HAP-1 (cell line): ENCODE data around the gene CCDC88B.

Source experiments
- DNase-seq, 2 experiments: peaks; one replicate each; pipeline ENCODE4 v3.0.0-alpha.2; 2016 to 2020; ENCODE audit warnings: low spot score in 2 of 2
- H3K27me3 ChIP-seq: fragments of 250-450 bp; sonication (Bioruptor Pico); 2 replicates; pipeline ENCODE4 v1.5.1; 2020; ENCODE audit warnings: low read depth, mild to moderate bottlenecking, moderate library complexity
- H3K36me3 ChIP-seq: fragments of 250-450 bp; sonication (Bioruptor Pico); replicated peaks from 2 replicates; pipeline ENCODE4 v1.5.1; 2020; ENCODE audit warnings: mild to moderate bottlenecking
- H3K4me1 ChIP-seq: fragments of 250-450 bp; sonication (Bioruptor Pico); 2 replicates; pipeline ENCODE4 v1.5.1; 2020; ENCODE audit warnings: mild to moderate bottlenecking
- H3K4me3 ChIP-seq: fragments of 250-450 bp; sonication (Bioruptor Pico); 2 replicates; pipeline ENCODE4 v1.5.1; 2020; ENCODE audit warnings: mild to moderate bottlenecking, moderate library complexity
- H3K9me3 ChIP-seq: fragments of 250-450 bp; sonication (Bioruptor Pico); 2 replicates; pipeline ENCODE4 v1.5.1; 2020; ENCODE audit warnings: mild to moderate bottlenecking, moderate library complexity
- in situ Hi-C: fragments of 300-500 bp; cut with MboI; formaldehyde crosslinking; loops from 3 replicates; pipeline ENCODE4 v1.14.3; 2020; ENCODE audit warnings: low sequenced_read_pairs, inconsistent platforms, mixed read lengths

Gene CCDC88B

DNA sequence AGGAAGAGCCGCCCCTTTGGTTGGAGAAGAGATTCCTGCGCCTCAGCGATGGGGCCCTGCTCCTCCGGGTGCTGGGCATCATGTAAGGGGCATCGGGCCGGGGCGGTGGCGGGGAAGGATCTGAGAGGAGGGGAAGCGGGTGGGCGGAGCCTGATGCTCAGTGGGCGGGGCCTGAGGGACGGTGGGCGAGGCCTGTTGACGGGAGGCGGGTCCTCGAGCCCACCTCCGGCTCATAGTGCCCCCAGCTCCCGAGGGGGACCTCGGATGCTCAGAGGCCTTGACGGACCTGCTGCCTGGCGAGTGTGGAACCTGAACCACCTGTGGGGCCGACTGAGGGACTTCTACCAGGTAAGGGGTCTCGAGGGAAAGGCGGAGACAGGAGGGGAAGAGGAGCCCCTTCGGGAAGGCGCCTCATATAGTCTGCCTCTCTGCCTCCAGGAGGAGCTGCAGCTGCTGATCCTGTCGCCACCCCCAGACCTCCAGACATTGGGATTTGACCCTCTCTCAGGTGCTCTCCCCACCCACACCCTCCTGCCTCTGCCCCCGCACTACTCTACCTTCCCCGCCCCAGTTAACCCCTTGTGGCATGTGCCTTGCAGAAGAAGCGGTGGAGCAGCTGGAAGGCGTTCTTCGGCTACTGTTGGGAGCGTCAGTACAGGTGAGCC is 799 bp downstream of the CCDC88B start:
- Histone ChIP-seq H3K36me3 (no peaks in the 10 kb centered on the region), H3K9me3 (no peaks in the 10 kb centered on the region), H3K4me3 (no peak overlapping the region; the same call in 1 of the 2 replicates), H3K27me3 (no peaks in the 10 kb centered on the region), H3K4me1 (peaks cover 11% of the 10 kb centered on the region)
- peak in 1 of 2 experiments; percentile 70 for DNase-seq
- in situ Hi-C loops = no loop called here

DNA sequence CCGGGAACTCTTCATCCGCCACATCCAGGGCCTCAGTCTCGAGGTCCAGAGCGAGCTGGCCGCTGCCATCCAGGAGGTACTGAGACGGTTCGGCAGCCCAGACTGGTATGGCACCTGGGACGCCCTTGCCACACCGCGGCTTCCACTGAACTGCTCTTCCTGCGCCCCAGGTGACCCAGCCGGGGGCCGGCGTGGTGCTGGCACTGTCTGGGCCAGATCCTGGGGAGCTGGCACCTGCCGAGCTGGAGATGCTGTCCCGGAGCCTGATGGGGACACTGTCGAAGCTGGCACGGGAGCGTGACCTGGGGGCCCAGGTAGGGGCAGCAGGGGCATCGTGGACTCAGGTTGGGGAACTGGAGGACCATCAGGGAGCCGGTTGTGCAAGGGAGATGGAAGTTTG is 1.4 kb downstream of the CCDC88B start:
- DNase-seq = no peak
- Histone ChIP-seq H3K4me3 (no peak overlapping the region), H3K36me3 (no peaks in the 10 kb centered on the region), H3K9me3 (no peaks in the 10 kb centered on the region), H3K4me1 (peaks cover 11% of the 10 kb centered on the region), H3K27me3 (no peaks in the 10 kb centered on the region)
- in situ Hi-C loops = no loop called here

DNA sequence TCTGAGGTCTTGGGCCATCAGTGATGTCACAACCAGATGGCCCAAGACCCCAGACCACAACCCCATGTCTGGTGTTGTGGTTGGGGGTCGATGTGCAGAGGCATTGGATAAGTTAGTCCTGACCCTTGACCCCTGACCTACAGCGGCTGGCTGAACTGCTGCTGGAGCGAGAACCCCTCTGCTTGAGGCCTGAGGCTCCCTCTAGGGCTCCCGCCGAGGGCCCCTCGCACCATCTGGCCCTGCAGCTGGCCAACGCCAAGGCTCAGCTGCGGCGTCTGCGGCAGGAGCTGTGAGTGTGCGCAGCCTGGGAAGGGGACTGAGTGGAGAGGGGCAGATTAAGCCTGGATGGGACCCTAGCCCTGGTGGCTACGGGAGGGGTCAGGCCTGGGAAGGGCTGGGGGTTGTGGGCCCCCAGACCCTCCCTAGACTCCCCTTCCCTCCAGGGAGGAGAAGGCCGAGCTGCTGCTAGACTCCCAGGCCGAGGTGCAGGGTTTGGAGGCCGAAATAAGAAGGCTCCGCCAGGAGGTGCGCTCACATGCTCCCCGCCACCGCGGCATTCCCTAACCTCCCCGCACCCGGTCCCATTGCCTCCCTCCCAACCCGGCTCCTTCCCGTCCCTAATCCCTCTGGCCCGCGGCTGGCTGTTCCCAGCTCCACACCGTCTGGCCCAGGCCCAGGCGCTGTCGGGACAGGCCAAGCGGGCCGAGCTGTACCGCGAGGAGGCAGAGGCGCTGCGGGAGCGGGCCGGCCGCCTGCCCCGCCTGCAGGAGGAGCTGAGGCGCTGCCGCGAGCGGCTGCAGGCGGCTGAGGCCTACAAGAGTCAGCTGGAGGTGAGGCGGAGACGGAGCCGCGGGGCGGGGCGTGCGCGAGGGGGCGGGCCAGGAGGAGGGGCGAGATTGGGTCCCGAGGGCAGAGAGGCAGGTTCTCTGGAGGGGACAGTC is 2.1 kb downstream of the CCDC88B start:
- in situ Hi-C loops = no loop called here
- DNase-seq = peak; percentile 74 to 96
- Histone ChIP-seq H3K4me3 (peak overlapping the region; percentile 26), H3K4me1 (peaks cover 11% of the 10 kb centered on the region), H3K9me3 (no peaks in the 10 kb centered on the region), H3K36me3 (no peaks in the 10 kb centered on the region), H3K27me3 (no peaks in the 10 kb centered on the region)

DNA sequence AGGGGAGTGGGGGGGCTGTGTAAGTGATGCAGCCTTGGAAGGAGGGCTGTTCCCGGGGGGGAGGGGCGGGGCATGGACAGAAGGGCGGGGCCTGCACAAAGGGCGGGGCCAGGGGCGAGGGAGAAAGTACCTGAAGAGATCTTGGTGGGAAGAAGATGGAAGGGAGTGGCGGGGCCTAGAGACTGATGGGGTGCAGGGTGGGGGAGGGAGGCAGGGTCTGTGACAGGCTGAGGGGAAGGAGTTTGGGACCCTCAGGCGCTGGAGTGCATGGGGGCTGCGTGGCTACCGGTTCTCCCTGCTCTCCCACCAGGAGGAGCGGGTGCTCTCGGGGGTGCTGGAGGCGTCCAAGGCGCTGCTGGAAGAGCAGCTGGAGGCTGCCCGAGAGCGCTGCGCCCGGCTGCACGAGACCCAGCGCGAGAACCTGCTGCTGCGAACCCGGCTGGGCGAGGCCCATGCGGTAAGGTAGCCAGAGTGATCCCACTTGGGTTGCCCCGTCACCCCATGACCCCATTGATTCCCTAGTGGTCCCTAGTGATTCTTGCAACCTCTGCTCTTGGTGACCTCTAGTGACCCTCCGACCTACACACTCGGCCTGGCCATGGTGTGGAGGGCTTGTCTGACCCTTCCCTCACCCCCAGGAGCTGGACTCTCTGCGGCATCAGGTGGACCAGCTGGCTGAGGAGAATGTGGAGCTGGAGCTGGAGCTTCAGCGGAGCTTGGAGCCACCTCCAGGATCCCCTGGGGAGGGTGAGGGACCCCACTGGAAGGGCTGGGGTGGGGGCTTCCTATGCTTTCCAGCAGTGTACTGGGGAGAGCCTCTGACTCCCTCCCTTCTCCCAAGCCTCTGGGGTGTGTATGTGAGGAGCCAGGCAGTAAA is 3.1 kb downstream of the CCDC88B start:
- no peak for DNase-seq
- Histone ChIP-seq H3K4me1 (peaks cover 6% of the 10 kb centered on the region), H3K27me3 (no peaks in the 10 kb centered on the region), H3K9me3 (no peaks in the 10 kb centered on the region), H3K36me3 (no peaks in the 10 kb centered on the region), H3K4me3 (peak overlapping the region; percentile 26; the same call in 1 of the 2 replicates)
- in situ Hi-C loops = no loop called here

DNA sequence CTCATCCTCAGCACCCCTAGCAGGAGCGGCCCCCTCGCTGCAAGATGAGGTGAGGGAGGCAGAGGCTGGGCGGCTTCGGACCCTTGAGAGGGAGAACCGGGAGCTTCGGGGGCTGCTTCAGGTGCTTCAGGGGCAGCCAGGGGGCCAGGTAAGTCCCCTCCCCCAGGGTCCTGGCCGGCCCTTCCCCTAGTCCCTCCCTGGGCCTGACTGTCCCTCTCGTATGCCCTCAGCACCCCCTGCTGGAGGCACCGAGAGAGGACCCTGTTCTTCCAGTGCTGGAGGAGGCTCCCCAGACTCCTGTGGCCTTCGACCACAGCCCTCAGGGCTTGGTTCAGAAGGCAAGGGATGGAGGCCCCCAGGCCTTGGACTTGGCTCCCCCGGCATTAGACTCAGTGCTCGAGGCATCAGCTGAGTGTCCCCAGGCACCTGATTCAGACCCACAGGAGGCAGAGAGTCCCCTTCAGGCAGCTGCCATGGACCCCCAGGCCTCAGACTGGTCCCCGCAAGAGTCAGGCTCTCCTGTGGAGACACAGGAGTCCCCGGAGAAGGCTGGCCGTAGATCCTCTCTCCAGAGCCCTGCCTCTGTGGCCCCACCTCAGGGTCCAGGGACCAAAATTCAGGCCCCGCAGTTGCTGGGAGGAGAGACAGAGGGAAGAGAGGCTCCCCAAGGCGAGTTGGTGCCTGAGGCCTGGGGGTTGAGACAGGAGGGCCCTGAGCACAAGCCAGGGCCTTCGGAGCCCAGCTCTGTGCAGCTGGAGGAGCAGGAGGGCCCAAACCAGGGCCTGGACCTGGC is 4.0 kb downstream of the CCDC88B start:
- no peaks in the 10 kb centered on the region for H3K36me3 ChIP-seq
- no peaks in the 10 kb centered on the region for H3K9me3 ChIP-seq
- H3K4me1 ChIP-seq = peaks cover 5% of the 10 kb centered on the region
- in situ Hi-C loops = no loop called here
- no peaks in the 10 kb centered on the region for H3K27me3 ChIP-seq
- peak in 1 of 2 experiments; percentile 49 for DNase-seq
- no peak overlapping the region for H3K4me3 ChIP-seq

DNA sequence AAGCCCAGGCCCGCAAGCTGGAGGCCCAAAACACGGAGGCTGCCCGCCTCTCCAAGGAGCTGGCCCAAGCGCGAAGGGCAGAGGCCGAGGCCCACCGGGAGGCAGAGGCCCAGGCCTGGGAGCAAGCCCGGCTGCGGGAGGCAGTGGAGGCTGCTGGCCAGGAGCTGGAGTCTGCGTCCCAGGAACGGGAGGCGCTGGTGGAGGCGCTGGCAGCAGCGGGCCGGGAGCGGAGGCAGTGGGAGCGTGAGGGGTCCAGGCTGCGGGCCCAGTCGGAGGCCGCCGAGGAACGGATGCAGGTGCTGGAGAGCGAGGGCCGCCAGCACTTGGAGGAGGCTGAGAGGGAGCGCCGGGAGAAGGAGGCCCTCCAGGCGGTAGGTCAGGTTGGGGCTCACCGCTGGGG is 4.8 kb downstream of the CCDC88B start:
- DNase-seq = no peak
- H3K36me3 ChIP-seq = no peaks in the 10 kb centered on the region
- H3K4me1 ChIP-seq = peaks cover 5% of the 10 kb centered on the region
- in situ Hi-C loops = no loop called here
- no peaks in the 10 kb centered on the region for H3K27me3 ChIP-seq
- no peaks in the 10 kb centered on the region for H3K9me3 ChIP-seq
- no peak overlapping the region for H3K4me3 ChIP-seq

DNA sequence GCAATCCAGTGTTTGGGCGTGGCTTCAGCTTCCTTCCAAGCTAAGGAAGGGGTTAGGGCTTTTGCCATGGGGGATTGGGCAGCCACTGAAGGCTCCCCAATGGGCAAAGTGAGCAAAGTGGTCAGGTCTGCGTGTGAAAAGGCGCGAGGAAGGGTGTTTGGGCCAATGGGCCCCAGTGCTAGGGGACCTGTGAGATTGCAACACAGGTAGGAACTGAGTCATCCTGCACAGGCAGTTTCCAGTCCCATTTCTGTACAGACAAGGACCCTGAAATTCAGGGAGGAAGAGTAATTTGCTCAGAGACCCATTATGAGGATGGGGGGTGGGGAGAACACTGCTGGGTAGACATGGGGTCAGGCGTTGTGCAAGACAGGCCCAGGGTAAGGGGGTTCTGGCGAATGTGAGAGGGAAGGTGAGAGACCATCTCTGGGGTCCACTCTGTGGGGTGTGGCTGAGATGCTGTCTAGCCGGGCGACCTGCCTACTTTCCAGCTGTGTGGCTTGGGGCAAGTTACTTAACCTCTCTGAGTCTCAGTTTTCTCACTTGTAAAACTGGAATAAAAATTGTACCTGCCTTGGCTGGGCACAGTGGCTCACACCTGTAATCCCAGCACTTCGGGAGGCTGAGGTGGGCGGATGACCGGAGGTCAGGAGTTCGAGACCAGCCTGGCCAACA is 7.3 kb downstream of the CCDC88B start:
- Histone ChIP-seq H3K4me1 (peaks cover under 1% of the 10 kb centered on the region), H3K27me3 (no peaks in the 10 kb centered on the region), H3K36me3 (no peaks in the 10 kb centered on the region), H3K4me3 (no peak overlapping the region), H3K9me3 (no peaks in the 10 kb centered on the region)
- no peak for DNase-seq
- in situ Hi-C loops = no loop called here

DNA sequence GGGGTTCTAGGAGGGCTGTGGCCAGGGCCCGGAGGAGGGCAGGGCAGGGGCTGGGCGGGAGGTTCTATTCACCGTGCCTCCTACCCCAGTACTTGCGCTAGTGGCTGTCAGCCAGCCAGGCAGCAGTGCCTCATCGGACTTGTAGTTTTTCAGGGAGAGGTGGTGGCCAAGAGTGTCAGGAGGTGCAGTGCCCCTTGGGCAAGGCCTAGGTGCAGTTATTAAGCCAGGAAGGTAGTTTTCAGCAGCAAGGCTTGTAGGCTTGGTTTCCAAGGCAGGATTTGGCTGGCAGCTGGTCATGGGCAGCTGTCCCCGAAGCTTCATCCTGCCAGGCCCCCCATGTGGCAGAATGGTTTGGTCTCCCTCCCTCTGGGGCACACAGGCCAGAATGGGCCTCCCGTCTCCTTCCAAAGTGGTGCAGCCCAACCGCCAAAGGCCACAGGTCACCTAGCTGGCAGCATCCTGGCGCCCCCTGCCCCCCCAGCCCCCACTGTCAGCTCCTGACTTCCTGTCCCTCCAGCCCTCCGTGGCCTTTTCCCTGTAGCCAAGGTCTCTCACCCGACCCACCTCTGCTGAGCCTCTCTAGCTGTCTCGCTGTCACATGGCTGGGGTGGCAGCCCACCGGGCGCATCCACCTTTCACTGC is 8.5 kb downstream of the CCDC88B start:
- Histone ChIP-seq H3K36me3 (no peaks in the 10 kb centered on the region), H3K4me3 (no peak overlapping the region), H3K27me3 (no peaks in the 10 kb centered on the region), H3K9me3 (no peaks in the 10 kb centered on the region), H3K4me1 (no peaks in the 10 kb centered on the region)
- no peak for DNase-seq
- in situ Hi-C loops = no loop called here

DNA sequence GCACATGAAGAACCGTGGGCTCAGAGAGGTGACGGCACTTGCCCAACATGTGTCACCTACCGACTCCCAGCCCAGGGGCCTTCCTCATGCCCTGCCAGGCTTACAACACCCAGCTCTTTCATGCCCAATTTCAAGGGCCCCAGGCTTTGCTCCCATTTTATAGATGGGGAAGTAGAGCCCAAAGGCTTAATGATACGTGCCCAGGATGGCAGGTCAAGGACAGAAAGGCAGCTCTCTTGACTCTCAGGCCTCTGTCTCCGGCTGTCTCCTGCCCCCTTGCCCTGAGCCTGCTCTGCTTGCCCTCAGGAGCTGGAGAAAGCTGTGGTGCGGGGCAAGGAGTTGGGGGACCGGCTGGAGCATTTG is 9.0 kb downstream of the CCDC88B start:
- H3K4me3 ChIP-seq = no peak overlapping the region
- in situ Hi-C loops = no loop called here

DNA sequence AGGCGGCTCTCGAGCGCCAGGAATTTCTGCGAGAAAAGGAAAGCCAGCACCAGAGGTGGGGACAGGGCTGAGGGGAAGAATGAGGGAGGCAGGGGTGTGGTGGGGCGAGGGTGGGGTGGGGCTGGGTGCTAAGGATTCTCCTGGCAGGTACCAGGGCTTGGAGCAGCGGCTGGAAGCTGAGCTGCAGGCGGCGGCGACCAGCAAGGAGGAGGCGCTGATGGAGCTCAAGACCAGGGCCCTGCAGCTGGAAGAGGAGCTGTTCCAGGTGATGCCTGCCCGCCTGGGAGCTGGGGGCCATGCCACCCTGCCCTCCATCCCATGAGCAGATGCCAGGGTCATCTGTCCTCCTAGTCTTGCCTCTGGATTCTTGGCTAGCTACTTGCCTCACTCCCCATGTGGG is 9.4 kb downstream of the CCDC88B start:
- Histone ChIP-seq H3K9me3 (no peaks in the 10 kb centered on the region), H3K4me1 (no peaks in the 10 kb centered on the region), H3K27me3 (no peaks in the 10 kb centered on the region), H3K4me3 (no peak overlapping the region), H3K36me3 (no peaks in the 10 kb centered on the region)
- no peak for DNase-seq
- in situ Hi-C loops = no loop called here

More for the DNA sequence above, 9.0 kb downstream of the CCDC88B start:
- H3K4me1 ChIP-seq = no peaks in the 10 kb centered on the region
- H3K9me3 ChIP-seq = no peaks in the 10 kb centered on the region
- no peak for DNase-seq
- no peaks in the 10 kb centered on the region for H3K27me3 ChIP-seq
- H3K36me3 ChIP-seq = no peaks in the 10 kb centered on the region

DNA sequence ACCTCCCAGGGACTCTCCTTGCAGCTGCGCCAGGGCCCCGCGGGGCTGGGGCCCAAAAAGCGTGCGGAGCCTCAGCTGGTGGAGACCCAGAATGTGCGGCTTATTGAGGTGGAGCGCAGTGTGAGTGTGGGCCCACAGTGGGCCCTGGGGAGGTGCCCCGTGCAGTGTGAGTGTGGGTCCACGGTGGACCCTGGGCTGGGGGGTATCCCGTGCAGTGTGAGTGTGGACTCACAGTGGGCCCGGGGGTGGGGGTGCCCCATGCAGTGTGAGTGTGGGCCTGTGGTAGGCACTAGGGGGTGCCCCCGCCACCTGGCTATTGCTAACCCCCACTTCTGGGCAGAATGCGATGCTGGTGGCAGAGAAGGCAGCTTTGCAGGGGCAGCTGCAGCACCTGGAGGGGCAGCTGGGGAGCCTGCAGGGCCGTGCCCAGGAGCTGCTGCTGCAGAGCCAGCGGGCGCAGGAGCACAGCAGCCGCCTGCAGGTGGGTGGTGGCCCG is 11.2 kb downstream of the CCDC88B start:
- in situ Hi-C loops = no loop called here
- Histone ChIP-seq H3K9me3 (no peaks in the 10 kb centered on the region), H3K36me3 (no peaks in the 10 kb centered on the region), H3K27me3 (no peaks in the 10 kb centered on the region), H3K4me1 (peaks cover 2% of the 10 kb centered on the region; the same call in 1 of the 2 replicates), H3K4me3 (no peak overlapping the region)
- DNase-seq = no peak
